ENCODE data around the gene NRK.

GRCh38 chrX:105981772-105982485 lies 159.6 kb downstream of the NRK start:
- TF ChIP-seq, protein P1, sequence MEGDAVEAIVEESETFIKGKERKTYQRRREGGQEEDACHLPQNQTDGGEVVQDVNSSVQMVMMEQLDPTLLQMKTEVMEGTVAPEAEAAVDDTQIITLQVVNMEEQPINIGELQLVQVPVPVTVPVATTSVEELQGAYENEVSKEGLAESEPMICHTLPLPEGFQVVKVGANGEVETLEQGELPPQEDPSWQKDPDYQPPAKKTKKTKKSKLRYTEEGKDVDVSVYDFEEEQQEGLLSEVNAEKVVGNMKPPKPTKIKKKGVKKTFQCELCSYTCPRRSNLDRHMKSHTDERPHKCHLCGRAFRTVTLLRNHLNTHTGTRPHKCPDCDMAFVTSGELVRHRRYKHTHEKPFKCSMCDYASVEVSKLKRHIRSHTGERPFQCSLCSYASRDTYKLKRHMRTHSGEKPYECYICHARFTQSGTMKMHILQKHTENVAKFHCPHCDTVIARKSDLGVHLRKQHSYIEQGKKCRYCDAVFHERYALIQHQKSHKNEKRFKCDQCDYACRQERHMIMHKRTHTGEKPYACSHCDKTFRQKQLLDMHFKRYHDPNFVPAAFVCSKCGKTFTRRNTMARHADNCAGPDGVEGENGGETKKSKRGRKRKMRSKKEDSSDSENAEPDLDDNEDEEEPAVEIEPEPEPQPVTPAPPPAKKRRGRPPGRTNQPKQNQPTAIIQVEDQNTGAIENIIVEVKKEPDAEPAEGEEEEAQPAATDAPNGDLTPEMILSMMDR (IDR thresholded peaks at IDR 0.05 in 2 of 3, conservative IDR thresholded peaks at IDR 0.05 in 1 of 3; ENCODE audit: borderline replicate concordance in 1 of 3, insufficient read depth in 1 of 3, low read depth in 2 of 3, low read length in 2 of 3): no peak
- no peak for TF ChIP-seq POLR2A (IDR thresholded peaks at IDR 0.05; ENCODE audit: borderline replicate concordance, extremely low read depth, insufficient read depth, insufficient read length)
- TF ChIP-seq MAX (IDR thresholded peaks at IDR 0.05): no peak
- TF ChIP-seq, protein P2, sequence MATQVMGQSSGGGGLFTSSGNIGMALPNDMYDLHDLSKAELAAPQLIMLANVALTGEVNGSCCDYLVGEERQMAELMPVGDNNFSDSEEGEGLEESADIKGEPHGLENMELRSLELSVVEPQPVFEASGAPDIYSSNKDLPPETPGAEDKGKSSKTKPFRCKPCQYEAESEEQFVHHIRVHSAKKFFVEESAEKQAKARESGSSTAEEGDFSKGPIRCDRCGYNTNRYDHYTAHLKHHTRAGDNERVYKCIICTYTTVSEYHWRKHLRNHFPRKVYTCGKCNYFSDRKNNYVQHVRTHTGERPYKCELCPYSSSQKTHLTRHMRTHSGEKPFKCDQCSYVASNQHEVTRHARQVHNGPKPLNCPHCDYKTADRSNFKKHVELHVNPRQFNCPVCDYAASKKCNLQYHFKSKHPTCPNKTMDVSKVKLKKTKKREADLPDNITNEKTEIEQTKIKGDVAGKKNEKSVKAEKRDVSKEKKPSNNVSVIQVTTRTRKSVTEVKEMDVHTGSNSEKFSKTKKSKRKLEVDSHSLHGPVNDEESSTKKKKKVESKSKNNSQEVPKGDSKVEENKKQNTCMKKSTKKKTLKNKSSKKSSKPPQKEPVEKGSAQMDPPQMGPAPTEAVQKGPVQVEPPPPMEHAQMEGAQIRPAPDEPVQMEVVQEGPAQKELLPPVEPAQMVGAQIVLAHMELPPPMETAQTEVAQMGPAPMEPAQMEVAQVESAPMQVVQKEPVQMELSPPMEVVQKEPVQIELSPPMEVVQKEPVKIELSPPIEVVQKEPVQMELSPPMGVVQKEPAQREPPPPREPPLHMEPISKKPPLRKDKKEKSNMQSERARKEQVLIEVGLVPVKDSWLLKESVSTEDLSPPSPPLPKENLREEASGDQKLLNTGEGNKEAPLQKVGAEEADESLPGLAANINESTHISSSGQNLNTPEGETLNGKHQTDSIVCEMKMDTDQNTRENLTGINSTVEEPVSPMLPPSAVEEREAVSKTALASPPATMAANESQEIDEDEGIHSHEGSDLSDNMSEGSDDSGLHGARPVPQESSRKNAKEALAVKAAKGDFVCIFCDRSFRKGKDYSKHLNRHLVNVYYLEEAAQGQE (IDR thresholded peaks at IDR 0.05; ENCODE audit: low read depth): no peak
- no peak for TF ChIP-seq RAD21 (IDR thresholded peaks at IDR 0.05; ENCODE audit: low read depth)
- TF ChIP-seq, protein P3, sequence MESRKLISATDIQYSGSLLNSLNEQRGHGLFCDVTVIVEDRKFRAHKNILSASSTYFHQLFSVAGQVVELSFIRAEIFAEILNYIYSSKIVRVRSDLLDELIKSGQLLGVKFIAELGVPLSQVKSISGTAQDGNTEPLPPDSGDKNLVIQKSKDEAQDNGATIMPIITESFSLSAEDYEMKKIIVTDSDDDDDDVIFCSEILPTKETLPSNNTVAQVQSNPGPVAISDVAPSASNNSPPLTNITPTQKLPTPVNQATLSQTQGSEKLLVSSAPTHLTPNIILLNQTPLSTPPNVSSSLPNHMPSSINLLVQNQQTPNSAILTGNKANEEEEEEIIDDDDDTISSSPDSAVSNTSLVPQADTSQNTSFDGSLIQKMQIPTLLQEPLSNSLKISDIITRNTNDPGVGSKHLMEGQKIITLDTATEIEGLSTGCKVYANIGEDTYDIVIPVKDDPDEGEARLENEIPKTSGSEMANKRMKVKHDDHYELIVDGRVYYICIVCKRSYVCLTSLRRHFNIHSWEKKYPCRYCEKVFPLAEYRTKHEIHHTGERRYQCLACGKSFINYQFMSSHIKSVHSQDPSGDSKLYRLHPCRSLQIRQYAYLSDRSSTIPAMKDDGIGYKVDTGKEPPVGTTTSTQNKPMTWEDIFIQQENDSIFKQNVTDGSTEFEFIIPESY (IDR thresholded peaks at IDR 0.05; ENCODE audit: extremely low read depth, insufficient replicate concordance, low read length): no peak
- TF ChIP-seq ZNF274 (IDR thresholded peaks at IDR 0.05; ENCODE audit: low read depth, low read length): no peak
- no peak for TF ChIP-seq POLR2AphosphoS5 (IDR thresholded peaks at IDR 0.05; ENCODE audit: low read depth, low read length)
- no peak for TF ChIP-seq YY1 (IDR thresholded peaks at IDR 0.05; ENCODE audit: extremely low read depth, insufficient replicate concordance, low read depth, low read length)
